ENCODE data around the gene SYPL2. TPM values are rescaled to one million over a fixed set of nuclear protein-coding genes. Genes with fewer than 3 reads are reported as not detected.

Gene SYPL2
- total RNA-seq, 1 donor = not detected

- Histone ChIP-seq H3K4me1 (ENCODE audit: insufficient read depth, low read length) (peaks cover 19% of the 10 kb centered on the region), H3K4me3 (ENCODE audit: low read length) (peak within 1 kb of the TSS; percentile 50), H3K27me3 (ENCODE audit: insufficient read depth, low read length) (no peaks in the 10 kb centered on the region), H3K9me3 (ENCODE audit: low read depth, low read length) (no peaks in the 10 kb centered on the region)
Observed at GRCh38 chr1:109509176-109510134, 43.1 kb downstream of the SYPL2 start, which contains the start of gene AMIGO1. Gene AMIGO1 (minus strand): TSS chr1:109509727. CDS start chr1:109508912, 815 bp downstream.

GRCh38 chr1:109513110-109513710 lies 46.9 kb downstream of the SYPL2 start:
- H3K9me3 ChIP-seq (ENCODE audit: low read depth, low read length) = no peaks in the 10 kb centered on the region
- no peaks in the 10 kb centered on the region for H3K27me3 ChIP-seq (ENCODE audit: insufficient read depth, low read length)
- peaks cover 15% of the 10 kb centered on the region for H3K4me1 ChIP-seq (ENCODE audit: insufficient read depth, low read length)

GRCh38 chr1:109514846-109515245 lies 48.5 kb downstream of the SYPL2 start:
- no peaks in the 10 kb centered on the region for H3K27me3 ChIP-seq (ENCODE audit: insufficient read depth, low read length)
- H3K4me3 ChIP-seq (ENCODE audit: low read length) = no peak overlapping the region
- H3K4me1 ChIP-seq (ENCODE audit: insufficient read depth, low read length) = peaks cover 7% of the 10 kb centered on the region
- no peaks in the 10 kb centered on the region for H3K9me3 ChIP-seq (ENCODE audit: low read depth, low read length)

More at GRCh38 chr1:109513110-109513710, 46.9 kb downstream of the SYPL2 start:
- H3K4me3 ChIP-seq (ENCODE audit: low read length) = no peak overlapping the region

- H3K9me3 ChIP-seq (ENCODE audit: low read depth, low read length) = no peaks in the 10 kb centered on the region
- H3K27me3 ChIP-seq (ENCODE audit: insufficient read depth, low read length) = no peaks in the 10 kb centered on the region
- H3K4me3 ChIP-seq (ENCODE audit: low read length) = no peak overlapping the region
- no peaks in the 10 kb centered on the region for H3K4me1 ChIP-seq (ENCODE audit: insufficient read depth, low read length)
Observed at GRCh38 chr1:109516872-109517271, 50.5 kb downstream of the SYPL2 start.

GRCh38 chr1:109517337-109517736 lies 51.0 kb downstream of the SYPL2 start:
- Histone ChIP-seq H3K27me3 (ENCODE audit: insufficient read depth, low read length) (no peaks in the 10 kb centered on the region), H3K4me3 (ENCODE audit: low read length) (no peak overlapping the region), H3K4me1 (ENCODE audit: insufficient read depth, low read length) (no peaks in the 10 kb centered on the region), H3K9me3 (ENCODE audit: low read depth, low read length) (no peaks in the 10 kb centered on the region)

- Histone ChIP-seq H3K27me3 (ENCODE audit: insufficient read depth, low read length) (no peaks in the 10 kb centered on the region), H3K4me3 (ENCODE audit: low read length) (no peak overlapping the region), H3K4me1 (ENCODE audit: insufficient read depth, low read length) (no peaks in the 10 kb centered on the region), H3K9me3 (ENCODE audit: low read depth, low read length) (no peaks in the 10 kb centered on the region)
Observed at GRCh38 chr1:109521002-109521951, 54.9 kb downstream of the SYPL2 start.

- H3K4me3 ChIP-seq (ENCODE audit: low read length) = no peak overlapping the region
- H3K27me3 ChIP-seq (ENCODE audit: insufficient read depth, low read length) = no peaks in the 10 kb centered on the region
- no peaks in the 10 kb centered on the region for H3K4me1 ChIP-seq (ENCODE audit: insufficient read depth, low read length)
- no peaks in the 10 kb centered on the region for H3K9me3 ChIP-seq (ENCODE audit: low read depth, low read length)
Observed at GRCh38 chr1:109522026-109522425, 55.7 kb downstream of the SYPL2 start.

GRCh38 chr1:109523706-109524105 lies 57.4 kb downstream of the SYPL2 start:
- Histone ChIP-seq H3K4me1 (ENCODE audit: insufficient read depth, low read length) (no peaks in the 10 kb centered on the region), H3K4me3 (ENCODE audit: low read length) (no peak overlapping the region), H3K27me3 (ENCODE audit: insufficient read depth, low read length) (no peaks in the 10 kb centered on the region), H3K9me3 (ENCODE audit: low read depth, low read length) (no peaks in the 10 kb centered on the region)

- no peak overlapping the region for H3K4me3 ChIP-seq (ENCODE audit: low read length)
- no peaks in the 10 kb centered on the region for H3K9me3 ChIP-seq (ENCODE audit: low read depth, low read length)
- H3K27me3 ChIP-seq (ENCODE audit: insufficient read depth, low read length) = no peaks in the 10 kb centered on the region
- peaks cover 12% of the 10 kb centered on the region for H3K4me1 ChIP-seq (ENCODE audit: insufficient read depth, low read length)
Observed at GRCh38 chr1:109527098-109527811, 60.9 kb downstream of the SYPL2 start.

GRCh38 chr1:109527846-109528695 lies 61.7 kb downstream of the SYPL2 start:
- Histone ChIP-seq H3K4me3 (ENCODE audit: low read length) (no peak overlapping the region), H3K27me3 (ENCODE audit: insufficient read depth, low read length) (no peaks in the 10 kb centered on the region), H3K9me3 (ENCODE audit: low read depth, low read length) (no peaks in the 10 kb centered on the region), H3K4me1 (ENCODE audit: insufficient read depth, low read length) (peaks cover 19% of the 10 kb centered on the region)

- Histone ChIP-seq H3K4me3 (ENCODE audit: low read length) (no peak overlapping the region), H3K4me1 (ENCODE audit: insufficient read depth, low read length) (peaks cover 19% of the 10 kb centered on the region)
Observed at GRCh38 chr1:109528712-109529111, 62.4 kb downstream of the SYPL2 start.

GRCh38 chr1:109529881-109530456 lies 63.6 kb downstream of the SYPL2 start:
- Histone ChIP-seq H3K4me1 (ENCODE audit: insufficient read depth, low read length) (peaks cover 19% of the 10 kb centered on the region), H3K9me3 (ENCODE audit: low read depth, low read length) (no peaks in the 10 kb centered on the region), H3K4me3 (ENCODE audit: low read length) (no peak overlapping the region), H3K27me3 (ENCODE audit: insufficient read depth, low read length) (no peaks in the 10 kb centered on the region)

More at GRCh38 chr1:109528712-109529111, 62.4 kb downstream of the SYPL2 start:
- no peaks in the 10 kb centered on the region for H3K9me3 ChIP-seq (ENCODE audit: low read depth, low read length)
- no peaks in the 10 kb centered on the region for H3K27me3 ChIP-seq (ENCODE audit: insufficient read depth, low read length)

GRCh38 chr1:109530457-109531087 lies 64.2 kb downstream of the SYPL2 start:
- Histone ChIP-seq H3K9me3 (ENCODE audit: low read depth, low read length) (no peaks in the 10 kb centered on the region), H3K4me3 (ENCODE audit: low read length) (no peak overlapping the region), H3K27me3 (ENCODE audit: insufficient read depth, low read length) (no peaks in the 10 kb centered on the region), H3K4me1 (ENCODE audit: insufficient read depth, low read length) (peaks cover 19% of the 10 kb centered on the region)
